Gastroesophageal sphincter (tissue), 4 donors: Measurements from ENCODE around the gene SERTAD2. TPM values are rescaled to one million over a fixed set of nuclear protein-coding genes. Genes with fewer than 3 reads are reported as not detected.

ENCODE experiments used
- ATAC-seq: fragments of 150-250 bp; one replicate; pipeline ENCODE4 v1.9.1; 2016; ENCODE audit warnings: mild to moderate bottlenecking, moderate library complexity
- H3K27ac ChIP-seq, 4 donors: fragments of 200-600 bp; sonication (generic) in 3 of 4; 1 replicate in 3 of 4; 2 replicates in 1 of 4; pipeline ENCODE4 v1.5.1; 2016 to 2019
- H3K27me3 ChIP-seq: fragments of 200-600 bp; sonication (generic); one replicate; pipeline ENCODE4 v1.5.1; 2019
- H3K36me3 ChIP-seq, 2 donors: fragments of 200-600 bp; sonication (generic); one replicate each; pipeline ENCODE4 v1.5.1; 2019; ENCODE audit warnings: control low read depth in 1 of 2
- H3K4me1 ChIP-seq, 3 donors: fragments of 200-600 bp; sonication (generic); 1 replicate in 2 of 3; 2 replicates in 1 of 3; pipeline ENCODE4 v1.5.1; 2016 to 2019; ENCODE audit warnings: control low read depth in 2 of 3
- H3K4me3 ChIP-seq, 2 donors: fragments of 200-600 bp; sonication (generic); one replicate each; pipeline ENCODE4 v1.5.1; 2019; ENCODE audit warnings: mild to moderate bottlenecking in 1 of 2, moderate library complexity in 1 of 2
- H3K9me3 ChIP-seq, 3 donors: fragments of 200-600 bp; sonication (generic); one replicate each; pipeline ENCODE4 v1.5.1; 2017 to 2019; ENCODE audit warnings: control low read depth in 2 of 3
- CTCF ChIP-seq, 4 experiments: fragments of 200-600 bp in 2 of 4; fragments of 450-650 bp in 2 of 4; sonication (generic) in 1 of 4; IDR thresholded peaks; one replicate each; pipeline ENCODE4 v1.5.1; 2017 to 2019; ENCODE audit warnings: antibody characterized with exemption in 4 of 4, mild to moderate bottlenecking in 2 of 4, moderate library complexity in 2 of 4
- EP300 ChIP-seq: sonication (generic); formaldehyde crosslinking; IDR thresholded peaks from one replicate; pipeline ENCODE4 v1.6.1; 2017; ENCODE audit warnings: antibody characterized with exemption, mild to moderate bottlenecking
- POLR2A ChIP-seq, 2 donors: fragments of 450-650 bp; IDR thresholded peaks; one replicate each; pipeline ENCODE4 v1.6.1; 2017; ENCODE audit warnings: antibody characterized with exemption in 2 of 2, mild to moderate bottlenecking in 2 of 2, moderate library complexity in 1 of 2
- POLR2AphosphoS5 ChIP-seq: sonication (generic); formaldehyde crosslinking; IDR thresholded peaks from one replicate; pipeline ENCODE4 v1.6.1; 2017; ENCODE audit warnings: antibody characterized with exemption
- WGBS, 2 donors: methylation state at CpG; one replicate each; pipeline ENCODE4 v1.1.5; 2018; ENCODE audit warnings: low coverage in 1 of 2; 5-methylcytosine and 5-hydroxymethylcytosine counted together
- total RNA-seq, 4 donors: library from RNA; depleted of rRNA; stranded (reverse); fragments of >200 nt; gene quantifications; one replicate each; pipeline ENCODE4 v1.1.0, GENCODE V29; 2016

SERTAD2 gene
- total RNA-seq, 4 donors from 2014 or later = 13.9 to 18.5 (median 15.6) TPM

DNA sequence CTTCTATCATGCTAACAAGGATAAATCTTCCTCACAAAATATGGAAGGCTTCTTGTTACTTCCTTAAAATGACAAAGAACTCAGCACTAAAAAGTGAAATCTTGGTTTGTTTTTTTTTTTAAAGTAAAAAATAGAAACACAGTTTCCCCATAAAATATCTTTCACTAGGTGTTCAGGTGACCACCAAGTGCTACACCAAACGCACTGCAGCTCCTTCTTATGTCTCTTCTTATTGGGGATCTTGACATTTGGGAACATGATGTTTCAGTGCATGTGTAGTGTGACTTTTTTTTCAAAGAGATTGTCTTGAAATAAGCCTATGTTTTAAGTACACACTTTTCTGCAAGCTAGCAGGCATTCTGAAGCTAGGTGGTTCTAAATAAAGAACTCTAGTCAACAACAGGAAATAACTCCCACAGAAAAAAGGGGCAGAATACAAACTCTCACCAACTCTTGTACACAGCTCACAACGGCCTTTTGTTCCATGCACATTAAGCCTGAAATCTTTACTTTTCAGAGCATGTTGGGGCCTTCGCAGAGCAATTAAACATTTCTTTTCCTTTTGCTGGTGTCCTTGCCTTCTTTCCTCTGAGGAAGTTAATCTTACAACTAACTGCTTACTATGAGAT lies 13.2 kb upstream of the SERTAD2 start:
- WGBS, 2 donors = 67 to 69% methylated on average over 3 of the region's 3 CpGs
- no peaks in the 10 kb centered on the region for H3K9me3 ChIP-seq
- H3K4me1 ChIP-seq = peaks cover 0 to 1% (median 0%) of the 10 kb centered on the region in 3 donors
- H3K27me3 ChIP-seq = no peaks in the 10 kb centered on the region
- no peak overlapping the region for H3K27ac ChIP-seq
- no peak overlapping the region for H3K4me3 ChIP-seq
- TF ChIP-seq POLR2A (IDR thresholded peaks at IDR 0.05) (no peak), POLR2AphosphoS5 (no peak), CTCF (IDR thresholded peaks at IDR 0.05) (no peak), EP300 (no peak)
- H3K36me3 ChIP-seq = no peaks in the 10 kb centered on the region
- no peak for ATAC-seq

- Histone ChIP-seq H3K27ac (no peak overlapping the region), H3K4me1 (peaks cover 0 to 9% (median 0%) of the 10 kb centered on the region in 3 donors), H3K4me3 (no peak overlapping the region), H3K27me3 (no peaks in the 10 kb centered on the region), H3K9me3 (no peaks in the 10 kb centered on the region), H3K36me3 (no peaks in the 10 kb centered on the region)
- no peak for ATAC-seq
- WGBS, 2 donors = 78% methylated on average over 5 of the region's 8 CpGs; no CpG with 5 or more reads in 1 of the 2 donors
- TF ChIP-seq EP300 (no peak), POLR2A (IDR thresholded peaks at IDR 0.05) (no peak), POLR2AphosphoS5 (no peak), CTCF (IDR thresholded peaks at IDR 0.05) (no peak)
These were observed 12.0 kb upstream of the SERTAD2 start for GRCh38 chr2:64665709-64666108.

DNA sequence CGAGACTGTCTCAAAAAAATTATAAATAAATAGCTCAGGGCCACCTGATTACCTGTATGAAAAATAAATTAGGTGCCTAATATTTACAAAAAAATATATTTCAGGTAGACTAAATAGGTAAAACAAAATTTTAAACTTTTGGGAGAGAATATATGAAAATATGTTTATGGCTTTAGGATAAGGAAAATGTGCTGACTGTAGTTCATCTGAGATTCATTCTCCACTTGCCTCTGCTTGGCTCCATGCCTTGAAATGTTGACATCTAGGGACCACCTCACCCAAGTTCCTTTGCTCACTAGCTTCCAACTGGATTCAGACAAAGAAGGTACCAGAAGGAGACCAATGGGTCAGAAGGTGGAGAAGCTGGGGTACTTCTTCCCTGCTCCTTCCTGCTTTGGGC lies 9.7 kb upstream of the SERTAD2 start:
- Histone ChIP-seq H3K9me3 (no peaks in the 10 kb centered on the region), H3K36me3 (no peaks in the 10 kb centered on the region), H3K4me3 (no peak overlapping the region), H3K4me1 (peaks cover 0 to 9% (median 0%) of the 10 kb centered on the region in 3 donors), H3K27me3 (no peaks in the 10 kb centered on the region), H3K27ac (no peak overlapping the region)
- no peak for TF ChIP-seq POLR2A (IDR thresholded peaks at IDR 0.05)
- no peak for TF ChIP-seq EP300
- TF ChIP-seq CTCF (IDR thresholded peaks at IDR 0.05) = no peak
- TF ChIP-seq POLR2AphosphoS5 = no peak
- WGBS, 2 donors = 88 to 92% methylated on average over 1 of the region's 1 CpG
- no peak for ATAC-seq

DNA sequence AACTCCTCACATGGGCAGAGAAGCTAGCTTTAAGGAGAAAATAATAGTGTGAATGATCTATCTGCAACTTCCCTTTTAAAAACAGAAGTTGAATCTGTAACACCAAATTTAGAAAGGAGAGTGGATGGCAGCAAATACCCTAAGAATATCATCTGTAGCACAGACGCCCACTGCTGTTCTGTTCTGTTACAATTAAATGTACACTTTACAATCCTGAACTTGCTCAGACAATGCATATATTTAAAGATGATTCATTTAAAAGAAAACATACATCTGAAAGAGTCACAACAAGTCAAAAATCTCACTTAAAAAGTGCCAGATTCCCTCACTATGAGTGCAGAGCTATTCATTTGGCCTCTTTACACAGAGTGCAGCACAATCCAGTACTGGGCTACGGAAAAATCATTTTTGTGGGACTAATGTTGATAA lies 8.0 kb upstream of the SERTAD2 start:
- H3K27me3 ChIP-seq = no peaks in the 10 kb centered on the region
- no peak overlapping the region for H3K4me3 ChIP-seq
- H3K9me3 ChIP-seq = no peaks in the 10 kb centered on the region
- no peak for TF ChIP-seq POLR2A (IDR thresholded peaks at IDR 0.05)
- no peak for TF ChIP-seq POLR2AphosphoS5
- TF ChIP-seq CTCF (IDR thresholded peaks at IDR 0.05) = peak in 1 of 4 experiments; percentile 11
- no peak for TF ChIP-seq EP300
- H3K36me3 ChIP-seq = no peaks in the 10 kb centered on the region
- 48 to 60% methylated on average over 2 of the region's 2 CpGs for WGBS, 2 donors
- ATAC-seq = no peak
- no peak overlapping the region for H3K27ac ChIP-seq
- peaks cover 0 to 9% (median 0%) of the 10 kb centered on the region in 3 donors for H3K4me1 ChIP-seq

- Histone ChIP-seq H3K4me3 (no peak overlapping the region), H3K9me3 (no peaks in the 10 kb centered on the region), H3K27ac (no peak overlapping the region), H3K36me3 (no peaks in the 10 kb centered on the region), H3K4me1 (peaks cover 0 to 19% (median 6%) of the 10 kb centered on the region in 3 donors), H3K27me3 (no peaks in the 10 kb centered on the region)
- TF ChIP-seq EP300 (no peak), POLR2AphosphoS5 (no peak), POLR2A (IDR thresholded peaks at IDR 0.05) (no peak), CTCF (IDR thresholded peaks at IDR 0.05) (no peak)
- ATAC-seq = no peak
- WGBS, 2 donors = 80 to 100% methylated on average over 1 to 2 of the region's 2 CpGs
These were observed 5.5 kb upstream of the SERTAD2 start for GRCh38 chr2:64659252-64659651.
